ENCODE results near the gene GATA5.

GRCh38 chr20:62515826-62516225 is 40.0 kb upstream of the GATA5 start:
- TF ChIP-seq POLR2A (IDR thresholded peaks at IDR 0.05) (no peak), CTCF (IDR thresholded peaks at IDR 0.05 in 8 of 11, conservative IDR thresholded peaks at IDR 0.05 in 3 of 11) (no peak)

Measured in spleen (tissue), 7 donors.